Sigmoid colon (tissue), 7 donors: ENCODE measurements around the gene ATAD5. TPM values are rescaled to one million over a fixed set of nuclear protein-coding genes. Genes with fewer than 3 reads are reported as not detected.
A peak's percentile ranks its signal among the peaks of the same experiment; 100 is the strongest.

ENCODE experiments used
- DNase-seq: peaks from one replicate; pipeline ENCODE4 v3.0.0-alpha.2; 2019
- H3K27ac ChIP-seq, 4 donors: fragments of 200-600 bp; sonication (generic); one replicate each; pipeline ENCODE4 v1.5.1; 2016 to 2019; ENCODE audit warnings: mild to moderate bottlenecking in 1 of 4
- H3K27me3 ChIP-seq, 3 donors: fragments of 200-600 bp; sonication (generic); one replicate each; pipeline ENCODE4 v1.5.1; 2019; ENCODE audit warnings: mild to moderate bottlenecking in 1 of 3
- H3K36me3 ChIP-seq, 4 donors: fragments of 200-600 bp; sonication (generic); one replicate each; pipeline ENCODE4 v1.5.1; 2016 to 2019
- H3K4me1 ChIP-seq, 4 donors: fragments of 200-600 bp; sonication (generic); one replicate each; pipeline ENCODE4 v1.5.1; 2017 to 2019
- H3K4me3 ChIP-seq, 4 donors: fragments of 200-600 bp; sonication (generic); one replicate each; pipeline ENCODE4 v1.5.1; 2017 to 2019; ENCODE audit warnings: mild to moderate bottlenecking in 2 of 4, moderate library complexity in 1 of 4
- H3K9me3 ChIP-seq, 4 donors: fragments of 200-600 bp in 3 of 4; sonication (generic) in 3 of 4; one replicate each; pipeline versions ENCODE4 v1.5.1 to v1.6.1; 2013 to 2019
- EP300 ChIP-seq, 4 donors: sonication (generic); formaldehyde crosslinking; IDR thresholded peaks; one replicate each; pipeline ENCODE4 v1.6.1; 2017; ENCODE audit warnings: antibody characterized with exemption in 4 of 4
- POLR2A ChIP-seq, 2 donors: fragments of 450-650 bp; IDR thresholded peaks; one replicate each; pipeline ENCODE4 v1.6.1; 2016; ENCODE audit warnings: antibody characterized with exemption in 2 of 2, mild to moderate bottlenecking in 2 of 2, moderate library complexity in 2 of 2
- POLR2AphosphoS5 ChIP-seq, 4 donors: sonication (generic); formaldehyde crosslinking; IDR thresholded peaks; one replicate each; pipeline ENCODE4 v1.6.1; 2017; ENCODE audit warnings: antibody characterized with exemption in 4 of 4
- WGBS, 2 donors: extraction: QIAGEN DNeasy Blood & Tissue Kit; methylation state at CpG; one replicate each; pipeline ENCODE4 v1.1.7; 2013; 5-methylcytosine and 5-hydroxymethylcytosine counted together
- intact Hi-C: fragments of 100-400 bp; cut with DNase I; formaldehyde crosslinking; loops from one replicate; pipeline ENCODE4 v1.15.1; 2023
- polyA plus RNA-seq, 3 donors: library from polyadenylated mRNA; stranded (reverse); fragments of 200-250 nt; gene quantifications; one replicate each; pipeline ENCODE4 v1.2.3, GENCODE V29; 2013
- total RNA-seq, 4 donors: library from RNA; depleted of rRNA; stranded (reverse); fragments of >200 nt; gene quantifications; one replicate each; pipeline ENCODE4 v1.1.0, GENCODE V29; 2016
- TF ChIP-seq, protein P1 (sequence below), 4 experiments: fragments of 450-650 bp in 3 of 4; fragments of 200-600 bp in 1 of 4; IDR thresholded peaks; one replicate each; pipeline ENCODE4 v1.5.1; 2016 to 2019; ENCODE audit warnings: antibody characterized with exemption in 4 of 4, mild to moderate bottlenecking in 3 of 4, moderate library complexity in 2 of 4
- donor health status: healthy with polysubstance abuse.
- donor health status: Bipolar disorder and iron deficiency.
- donor health status: healthy.

Gene ATAD5
- total and polyA plus RNA-seq, 7 donors, result 0.46 to 1.7 (median 0.82) TPM

DNA sequence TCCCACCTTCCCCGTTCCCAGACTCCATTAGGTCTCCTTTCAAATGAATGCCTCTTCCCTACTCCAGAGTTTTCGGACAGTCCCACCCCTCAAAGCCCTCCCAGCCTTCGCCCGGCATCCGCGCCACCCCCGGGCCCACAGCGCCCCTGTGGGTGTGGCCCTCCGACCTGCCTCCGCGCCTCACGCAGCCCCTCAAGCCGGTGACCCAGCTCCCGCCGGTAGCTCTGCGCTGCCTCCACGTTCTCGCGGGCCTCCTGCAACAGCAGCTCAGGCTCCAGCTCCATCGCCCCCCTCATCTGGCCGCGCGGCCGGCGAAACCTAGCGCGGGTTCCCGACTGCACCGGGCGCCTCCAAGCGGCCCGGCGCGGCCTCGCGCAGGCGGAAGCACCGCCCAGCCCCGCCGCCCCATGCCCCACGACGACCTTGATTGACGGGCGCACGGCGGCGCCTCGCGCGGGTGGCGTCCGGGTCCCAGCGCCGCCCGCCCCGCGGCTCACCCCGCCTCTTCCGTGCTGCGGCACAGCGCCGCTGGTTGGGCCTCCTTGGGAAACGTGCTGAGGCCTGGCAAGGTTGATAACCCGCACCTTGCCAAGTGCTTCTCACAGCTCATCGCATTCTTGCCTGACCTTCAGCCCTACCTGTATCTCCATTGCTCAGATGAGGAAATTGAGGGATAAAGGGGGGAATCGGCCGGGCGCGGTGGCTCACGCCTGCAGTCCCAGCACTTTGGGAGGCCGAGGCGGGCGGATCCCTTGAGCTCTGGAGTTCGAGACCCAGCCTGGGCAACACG lies 7.2 kb upstream of the ATAD5 start, which contains the start of gene CRLF3:
CRLF3 (minus strand) TSS at position 337 of the 790 bp plus-strand sequence; CDS start at position 296, 41 bp downstream.
- intact Hi-C loops, result loop anchor here (10.0 kb wide), 1 partner anchor 110 kb away; no protein-coding TSS in a partner anchor
- H3K9me3 ChIP-seq, result no peaks in the 10 kb centered on the region
- TF ChIP-seq, protein P1, sequence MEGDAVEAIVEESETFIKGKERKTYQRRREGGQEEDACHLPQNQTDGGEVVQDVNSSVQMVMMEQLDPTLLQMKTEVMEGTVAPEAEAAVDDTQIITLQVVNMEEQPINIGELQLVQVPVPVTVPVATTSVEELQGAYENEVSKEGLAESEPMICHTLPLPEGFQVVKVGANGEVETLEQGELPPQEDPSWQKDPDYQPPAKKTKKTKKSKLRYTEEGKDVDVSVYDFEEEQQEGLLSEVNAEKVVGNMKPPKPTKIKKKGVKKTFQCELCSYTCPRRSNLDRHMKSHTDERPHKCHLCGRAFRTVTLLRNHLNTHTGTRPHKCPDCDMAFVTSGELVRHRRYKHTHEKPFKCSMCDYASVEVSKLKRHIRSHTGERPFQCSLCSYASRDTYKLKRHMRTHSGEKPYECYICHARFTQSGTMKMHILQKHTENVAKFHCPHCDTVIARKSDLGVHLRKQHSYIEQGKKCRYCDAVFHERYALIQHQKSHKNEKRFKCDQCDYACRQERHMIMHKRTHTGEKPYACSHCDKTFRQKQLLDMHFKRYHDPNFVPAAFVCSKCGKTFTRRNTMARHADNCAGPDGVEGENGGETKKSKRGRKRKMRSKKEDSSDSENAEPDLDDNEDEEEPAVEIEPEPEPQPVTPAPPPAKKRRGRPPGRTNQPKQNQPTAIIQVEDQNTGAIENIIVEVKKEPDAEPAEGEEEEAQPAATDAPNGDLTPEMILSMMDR (IDR thresholded peaks at IDR 0.05), result peak; percentile 9 to 53 (median 35)
- TF ChIP-seq EP300 (IDR thresholded peaks at IDR 0.05), result no peak
- peak; percentile 53 to 82 (median 80) for TF ChIP-seq POLR2AphosphoS5 (IDR thresholded peaks at IDR 0.05)
- peak; percentile 23 to 58 for TF ChIP-seq POLR2A (IDR thresholded peaks at IDR 0.05)
- 2 to 7% methylated on average over 75 of the region's 75 CpGs for WGBS, 2 donors
- peak within 1 kb of the TSS; percentile 76 to 99 (median 96) for H3K4me3 ChIP-seq
- H3K4me1 ChIP-seq, result peaks cover 0 to 32% (median 15%) of the 10 kb centered on the region in 4 donors
- peak within 1 kb of the TSS; percentile 77 to 90 (median 87) for H3K27ac ChIP-seq
- H3K27me3 ChIP-seq, result no peaks in the 10 kb centered on the region
- no peaks in the 10 kb centered on the region for H3K36me3 ChIP-seq
- peak; percentile 93 for DNase-seq

DNA sequence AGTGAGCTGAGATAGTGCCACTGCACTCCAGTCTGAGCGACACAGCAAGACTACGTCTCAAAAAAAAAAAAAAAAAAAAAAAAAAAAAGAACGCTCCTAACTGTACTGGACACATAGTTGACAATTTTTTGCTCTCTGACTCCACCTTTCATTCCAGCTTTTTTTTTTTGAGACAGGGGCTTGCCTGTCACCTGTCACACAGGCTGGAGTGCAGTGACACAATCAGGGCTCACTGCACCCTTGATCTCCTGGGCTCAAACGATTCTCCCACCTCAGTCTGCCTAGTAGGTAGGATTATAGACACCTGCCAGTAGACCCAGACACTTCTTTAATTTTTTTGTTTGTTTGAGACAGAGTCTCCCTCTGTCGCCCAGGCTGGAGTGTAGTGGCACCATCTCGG lies 4.7 kb upstream of the ATAD5 start:
- 90 to 91% methylated on average over 6 of the region's 6 CpGs for WGBS, 2 donors
- DNase-seq, result no peak
- Histone ChIP-seq H3K27me3 (no peaks in the 10 kb centered on the region), H3K9me3 (no peaks in the 10 kb centered on the region), H3K4me3 (no peak overlapping the region), H3K27ac (no peak overlapping the region), H3K4me1 (peaks cover 0 to 38% (median 19%) of the 10 kb centered on the region in 4 donors), H3K36me3 (no peaks in the 10 kb centered on the region)
- TF ChIP-seq EP300 (IDR thresholded peaks at IDR 0.05), result no peak
- no peak for TF ChIP-seq POLR2A (IDR thresholded peaks at IDR 0.05)
- TF ChIP-seq, protein P1 (IDR thresholded peaks at IDR 0.05), result no peak
- TF ChIP-seq POLR2AphosphoS5 (IDR thresholded peaks at IDR 0.05), result no peak
- intact Hi-C loops, result loop anchor here (10.0 kb wide), 1 partner anchor 112 kb away; no protein-coding TSS in a partner anchor

DNA sequence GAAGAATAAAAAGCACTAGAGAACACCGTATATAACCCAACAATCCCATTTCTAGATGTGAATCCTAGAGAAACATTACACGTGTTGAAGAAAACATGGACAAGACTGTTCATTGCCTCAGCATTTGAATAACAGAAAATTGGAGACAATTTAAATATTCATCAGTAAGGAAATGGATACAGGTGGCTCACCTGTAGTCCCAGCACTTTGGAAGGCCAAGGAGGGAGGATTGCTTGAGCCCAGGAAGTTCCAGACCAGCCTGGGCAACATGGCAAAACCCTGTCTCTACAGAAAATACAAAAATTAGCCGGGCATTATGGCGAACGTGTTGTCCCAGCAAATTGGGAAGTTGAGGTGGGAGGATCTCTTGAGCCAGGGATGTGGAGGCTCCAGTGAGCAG lies 2.7 kb upstream of the ATAD5 start:
- H3K4me1 ChIP-seq, result peaks cover 0 to 27% (median 14%) of the 10 kb centered on the region in 4 donors

DNA sequence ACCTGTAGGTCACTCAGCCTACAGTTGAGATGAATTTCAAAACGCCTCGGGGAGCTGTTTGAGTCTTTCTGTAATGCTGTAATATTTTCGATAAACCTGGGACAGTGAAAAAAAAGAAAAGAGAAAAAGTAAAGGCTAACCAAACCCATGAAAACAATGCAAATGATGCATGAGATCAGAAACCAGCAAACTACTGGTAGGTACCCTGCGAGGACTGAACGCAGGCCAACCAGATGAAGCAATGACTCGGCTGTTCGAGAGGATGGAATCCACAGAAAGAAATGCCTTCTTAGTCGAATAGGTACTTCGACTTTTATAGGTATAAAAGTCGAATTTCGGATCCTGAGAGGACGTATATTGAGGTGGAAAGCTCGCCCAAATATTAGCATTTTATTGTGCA lies 509 bp upstream of the ATAD5 start:
- WGBS, 2 donors, result 29 to 42% methylated on average over 13 of the region's 13 CpGs
- peak overlapping the region; percentile 47 to 65 (median 54) for H3K4me3 ChIP-seq
- no peaks in the 10 kb centered on the region for H3K9me3 ChIP-seq
- no peak for TF ChIP-seq POLR2AphosphoS5 (IDR thresholded peaks at IDR 0.05)
- no peak for TF ChIP-seq EP300 (IDR thresholded peaks at IDR 0.05)
- no peak for TF ChIP-seq POLR2A (IDR thresholded peaks at IDR 0.05)
- TF ChIP-seq, protein P1 (IDR thresholded peaks at IDR 0.05), result no peak
- no peak for DNase-seq
- peaks cover 0 to 16% (median 11%) of the 10 kb centered on the region in 4 donors for H3K4me1 ChIP-seq
- intact Hi-C loops, result no loop called here
- no peaks in the 10 kb centered on the region for H3K27me3 ChIP-seq
- peak overlapping the region; percentile 19 to 44 (median 31) for H3K27ac ChIP-seq
- H3K36me3 ChIP-seq, result no peaks in the 10 kb centered on the region

More for the DNA sequence above, 2.7 kb upstream of the ATAD5 start:
- TF ChIP-seq POLR2A (IDR thresholded peaks at IDR 0.05), result no peak
- TF ChIP-seq EP300 (IDR thresholded peaks at IDR 0.05), result no peak
- TF ChIP-seq, protein P1 (IDR thresholded peaks at IDR 0.05), result no peak
- no peak for TF ChIP-seq POLR2AphosphoS5 (IDR thresholded peaks at IDR 0.05)
- intact Hi-C loops, result loop anchor here (10.0 kb wide), 1 partner anchor 114 kb away; no protein-coding TSS in a partner anchor
- DNase-seq, result no peak
- Histone ChIP-seq H3K36me3 (no peaks in the 10 kb centered on the region), H3K4me3 (no peak overlapping the region), H3K27ac (no peak overlapping the region), H3K27me3 (no peaks in the 10 kb centered on the region), H3K9me3 (no peaks in the 10 kb centered on the region)
- WGBS, 2 donors, result 89 to 91% methylated on average over 5 of the region's 5 CpGs
